ENCODE data around the gene SNX1.

The SNX1 gene

GRCh38 chr15:64095795-64096667 lies at the start of gene SNX1:
Gene SNX1, plus strand, starts transcription at chr15:64095982. Its CDS starts 32 bp downstream, at chr15:64096014.
- TF ChIP-seq CTCF (IDR thresholded peaks at IDR 0.05; ENCODE audit: insufficient read depth, low read depth, low read length, missing control alignments): no peak
- peak within 1 kb of the TSS; percentile 90 for H3K4me3 ChIP-seq (ENCODE audit: low read length)
- DNase-seq (ENCODE audit: low read depth): peak; percentile 96

GRCh38 chr15:64046421-64047153 lies 49.2 kb upstream of the SNX1 start, which contains the start of gene DAPK2:
Gene DAPK2, minus strand, starts transcription at chr15:64046485. Its CDS starts 6,224 bp downstream, at chr15:64040261.
- H3K4me3 ChIP-seq (ENCODE audit: low read length): peak within 1 kb of the TSS; percentile 55
- peak; percentile 53 for TF ChIP-seq CTCF (IDR thresholded peaks at IDR 0.05; ENCODE audit: insufficient read depth, low read depth, low read length, missing control alignments)
- peak; percentile 65 for DNase-seq (ENCODE audit: low read depth)

GRCh38 chr15:64048781-64049460 lies 46.9 kb upstream of the SNX1 start:
- no peak overlapping the region for H3K4me3 ChIP-seq (ENCODE audit: low read length)
- no peak for TF ChIP-seq CTCF (IDR thresholded peaks at IDR 0.05; ENCODE audit: insufficient read depth, low read depth, low read length, missing control alignments)
- no peak for DNase-seq (ENCODE audit: low read depth)

GRCh38 chr15:64050281-64051092 lies 45.3 kb upstream of the SNX1 start:
- H3K4me3 ChIP-seq (ENCODE audit: low read length): no peak overlapping the region
- no peak for DNase-seq (ENCODE audit: low read depth)
- TF ChIP-seq CTCF (IDR thresholded peaks at IDR 0.05; ENCODE audit: insufficient read depth, low read depth, low read length, missing control alignments): no peak

GRCh38 chr15:64051093-64051402 lies 44.7 kb upstream of the SNX1 start:
- DNase-seq (ENCODE audit: low read depth): no peak
- no peak for TF ChIP-seq CTCF (IDR thresholded peaks at IDR 0.05; ENCODE audit: insufficient read depth, low read depth, low read length, missing control alignments)
- no peak overlapping the region for H3K4me3 ChIP-seq (ENCODE audit: low read length)
